Muscle layer of colon (tissue), 2 donors: ENCODE measurements around the gene CLDN12.
"Not testable (repeated sequence)": the region's sequence is repeated elsewhere in the genome, so short reads cannot be mapped to it uniquely, and the experiment has no call there.

Experiments
- H3K27ac ChIP-seq: one replicate; pipeline ENCODE4 v1.7.0; 2013; ENCODE audit warnings: low read depth, mild to moderate bottlenecking, low read length, moderate library complexity
- H3K27me3 ChIP-seq, 2 donors: one replicate each; pipeline ENCODE4 v1.7.0; 2013; ENCODE audit warnings: low read length in 2 of 2, mild to moderate bottlenecking in 2 of 2; ENCODE audit not compliant: insufficient read depth in 2 of 2, control insufficient read depth in 1 of 2
- H3K36me3 ChIP-seq: one replicate; pipeline ENCODE4 v1.7.0; 2013; ENCODE audit warnings: mild to moderate bottlenecking, low read length; ENCODE audit not compliant: insufficient read depth
- H3K4me1 ChIP-seq: one replicate; pipeline ENCODE4 v1.7.0; 2013; ENCODE audit warnings: mild to moderate bottlenecking, low read length; ENCODE audit not compliant: insufficient read depth
- H3K4me3 ChIP-seq, 2 donors: one replicate each; pipeline ENCODE4 v1.7.0; 2013; ENCODE audit warnings: low read length in 2 of 2, low read depth in 1 of 2, mild to moderate bottlenecking in 1 of 2, moderate library complexity in 1 of 2
- H3K9ac ChIP-seq: one replicate; pipeline ENCODE4 v1.7.0; 2013; ENCODE audit warnings: low read length
- H3K9me3 ChIP-seq: one replicate; pipeline ENCODE4 v1.7.0; 2013; ENCODE audit warnings: mild to moderate bottlenecking, low read length
- donor health status: abdominal sarcoma.
- donor health status: Adenocarcinoma of cecum.

The CLDN12 gene

DNA sequence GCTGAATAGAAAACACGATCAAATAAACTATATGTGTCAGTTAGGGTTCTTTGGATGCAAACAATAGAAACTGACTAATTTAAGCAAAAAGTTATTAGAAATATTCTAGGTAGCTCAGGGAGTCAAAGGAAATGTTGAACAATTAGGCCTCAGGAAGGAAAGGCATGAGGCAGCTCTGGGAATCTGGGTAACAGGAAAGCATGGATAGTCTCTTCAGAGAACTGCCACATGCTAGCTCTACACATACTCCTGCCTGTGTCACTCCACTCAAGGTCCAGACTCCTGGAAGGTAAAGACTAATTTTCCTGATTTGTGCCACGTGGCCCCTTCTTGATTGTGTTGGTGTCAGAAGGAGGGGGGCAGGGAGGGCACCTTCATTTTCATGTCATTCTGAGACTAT, 42.4 kb downstream of the CLDN12 start:
- H3K9ac ChIP-seq: no peak overlapping the region
- no peaks in the 10 kb centered on the region for H3K4me1 ChIP-seq
- H3K27me3 ChIP-seq: no peaks in the 10 kb centered on the region
- no peaks in the 10 kb centered on the region for H3K9me3 ChIP-seq
- no peak overlapping the region for H3K4me3 ChIP-seq
- H3K27ac ChIP-seq: no peak overlapping the region
- no peaks in the 10 kb centered on the region for H3K36me3 ChIP-seq

DNA sequence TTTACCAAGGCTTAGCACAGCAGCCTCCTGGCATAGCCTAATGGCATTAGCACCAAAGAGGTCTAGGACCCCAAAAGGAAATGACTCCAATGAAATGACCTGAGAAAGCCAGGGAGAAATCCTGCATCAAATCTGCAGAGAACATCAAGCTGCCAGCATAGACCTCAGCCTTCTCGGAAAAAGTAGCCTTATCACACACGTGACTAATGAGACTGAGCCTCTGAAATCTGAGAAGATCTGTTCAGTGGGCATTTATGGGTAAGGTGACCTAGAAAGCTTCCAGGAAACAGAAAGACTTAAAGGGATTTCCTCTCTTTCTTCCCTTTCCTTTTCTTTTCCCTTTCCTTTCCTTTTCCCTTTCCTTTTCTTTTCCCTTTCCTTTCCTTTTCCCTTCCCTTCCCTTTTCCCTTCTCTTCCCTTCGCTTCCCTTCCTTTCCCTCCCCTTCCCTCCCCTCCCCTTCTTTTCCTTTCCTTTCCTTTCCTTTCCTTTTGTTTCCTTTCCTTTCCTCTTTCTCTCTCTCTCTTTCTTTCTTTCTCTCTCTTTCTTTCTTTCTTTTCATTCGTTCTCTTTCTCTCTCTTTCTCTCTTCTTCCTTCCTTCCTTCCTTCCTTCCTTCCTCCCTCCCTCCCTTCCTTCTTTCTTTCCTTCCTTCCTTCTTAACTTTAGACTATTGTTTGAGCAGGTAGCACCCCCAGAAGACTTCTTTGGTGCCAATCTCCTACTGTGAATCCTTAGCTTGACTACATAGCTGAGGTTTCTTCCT, 43.1 kb downstream of the CLDN12 start:
- no peaks in the 10 kb centered on the region for H3K27me3 ChIP-seq
- H3K4me3 ChIP-seq: no peak overlapping the region
- no peaks in the 10 kb centered on the region for H3K36me3 ChIP-seq

DNA sequence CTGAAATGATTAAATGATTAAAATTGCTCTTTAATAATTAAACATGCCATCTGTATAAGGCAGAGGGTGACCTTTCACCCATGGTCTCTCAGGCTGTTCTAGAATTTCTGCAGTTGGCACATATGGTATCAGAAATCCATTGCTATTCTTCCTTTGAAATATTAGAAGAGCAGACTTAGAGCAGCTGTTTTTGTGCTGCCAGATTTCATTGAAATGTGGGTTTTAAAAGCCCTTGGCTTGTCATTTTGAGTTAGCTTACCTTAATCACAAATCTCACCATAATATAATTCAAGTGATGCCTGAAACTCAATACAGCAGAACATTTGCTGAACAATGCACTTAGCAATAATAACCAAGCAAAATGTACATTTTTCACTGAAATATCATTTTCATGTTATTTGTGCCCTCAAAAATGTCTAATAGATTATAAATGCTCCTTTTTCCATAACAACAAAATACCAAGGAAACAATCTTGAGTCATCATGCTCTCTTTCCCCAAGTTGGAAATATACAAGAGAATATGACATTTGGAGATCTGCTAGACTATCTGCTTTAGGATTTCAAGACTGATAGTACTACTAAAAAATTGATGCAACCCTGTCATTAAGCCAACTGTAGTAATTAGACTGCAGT, 50.1 kb downstream of the CLDN12 start:
- H3K36me3 ChIP-seq: no peaks in the 10 kb centered on the region
- H3K27me3 ChIP-seq: no peaks in the 10 kb centered on the region
- H3K4me3 ChIP-seq: no peak overlapping the region
- H3K27ac ChIP-seq: no peak overlapping the region
- no peaks in the 10 kb centered on the region for H3K9me3 ChIP-seq
- no peaks in the 10 kb centered on the region for H3K4me1 ChIP-seq
- H3K9ac ChIP-seq: no peak overlapping the region

More for the DNA sequence above, 43.1 kb downstream of the CLDN12 start:
- Histone ChIP-seq H3K9me3 (no peaks in the 10 kb centered on the region), H3K27ac (no peak overlapping the region), H3K9ac (no peak overlapping the region), H3K4me1 (no peaks in the 10 kb centered on the region)

DNA sequence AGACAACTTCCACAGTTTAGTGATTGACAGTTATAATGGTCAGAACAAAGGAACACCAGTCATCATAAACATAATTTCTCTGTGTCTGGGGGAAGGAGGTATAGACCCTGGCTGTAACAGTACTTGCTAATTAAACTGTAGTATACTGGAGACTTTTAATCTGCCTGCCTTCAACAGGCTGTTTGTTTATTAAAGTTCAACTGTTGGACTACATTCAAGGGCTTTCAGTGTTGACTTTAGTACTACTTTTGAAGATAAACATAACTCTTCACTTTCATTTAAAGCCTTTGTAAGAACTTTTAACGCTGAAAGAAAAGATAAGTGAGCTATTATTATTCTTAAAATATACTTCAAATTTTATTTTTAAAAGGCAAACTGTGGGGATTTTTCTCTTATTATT, 50.7 kb downstream of the CLDN12 start:
- Histone ChIP-seq H3K9ac (no peak overlapping the region), H3K27me3 (no peaks in the 10 kb centered on the region), H3K4me3 (no peak overlapping the region), H3K4me1 (no peaks in the 10 kb centered on the region), H3K27ac (no peak overlapping the region), H3K36me3 (no peaks in the 10 kb centered on the region), H3K9me3 (no peaks in the 10 kb centered on the region)

DNA sequence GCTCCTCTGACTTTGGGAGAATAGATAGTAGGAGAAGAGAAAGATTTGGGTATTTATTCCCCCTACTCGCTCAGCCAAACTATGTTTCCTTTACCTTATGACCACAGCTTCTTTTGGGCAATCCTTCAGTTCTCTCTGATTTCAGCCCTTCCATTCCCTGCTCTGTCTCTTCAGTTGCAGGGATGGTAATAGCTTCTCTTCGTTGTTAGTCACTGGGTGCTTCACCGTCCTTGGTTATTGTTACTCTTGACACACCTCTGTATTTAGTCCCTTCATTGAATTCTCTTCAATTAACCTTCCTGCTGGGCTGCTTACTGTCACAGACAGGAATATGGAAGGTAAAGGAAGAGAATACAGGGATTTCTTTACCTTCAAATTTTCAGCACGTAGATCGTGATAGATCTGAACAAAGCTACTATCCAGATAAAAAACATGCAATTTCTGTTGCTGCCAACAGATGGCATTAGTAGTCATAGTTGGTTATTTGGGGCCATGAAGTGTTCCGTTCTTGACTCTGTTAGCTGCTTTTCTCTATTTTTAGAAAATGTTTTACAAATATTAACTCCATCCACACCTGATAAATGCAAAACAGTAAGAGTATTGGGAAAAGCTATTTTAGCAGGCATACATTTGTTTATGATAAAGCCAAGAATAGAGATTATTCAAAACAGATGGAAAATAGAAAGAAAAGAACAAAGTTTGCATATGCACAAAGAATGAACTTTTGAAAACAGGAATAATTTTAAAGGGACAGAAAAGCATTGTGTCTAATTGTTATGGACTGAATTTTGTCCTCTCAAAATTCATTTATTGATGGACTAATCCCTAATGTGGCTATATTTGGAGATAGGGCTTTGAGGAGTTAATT, 52.1 kb downstream of the CLDN12 start:
- Histone ChIP-seq H3K9me3 (no peaks in the 10 kb centered on the region), H3K4me3 (peak overlapping the region in 1 of 2 donors; percentile 46), H3K36me3 (no peaks in the 10 kb centered on the region), H3K9ac (no peak overlapping the region), H3K27ac (no peak overlapping the region), H3K4me1 (no peaks in the 10 kb centered on the region), H3K27me3 (no peaks in the 10 kb centered on the region)

DNA sequence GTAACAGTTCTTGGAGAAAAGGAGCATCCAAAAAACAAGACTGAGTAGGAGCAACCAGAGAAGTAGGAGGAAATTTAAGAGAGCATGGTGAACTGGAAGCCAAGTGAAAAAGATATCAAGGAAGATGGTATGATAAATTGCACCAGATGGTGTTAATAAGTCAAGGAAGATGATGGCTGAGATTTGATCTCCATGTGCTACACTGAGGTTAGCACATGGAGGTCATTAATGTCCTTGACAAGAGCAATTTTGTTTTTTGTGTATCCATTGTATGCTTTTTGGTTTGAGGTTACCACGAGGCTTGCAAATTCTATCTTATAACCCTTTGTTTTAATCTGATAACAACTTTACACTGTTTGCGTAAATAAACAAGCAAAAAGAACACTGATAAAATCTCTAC, 54.8 kb downstream of the CLDN12 start:
- Histone ChIP-seq H3K27me3 (no peaks in the 10 kb centered on the region), H3K9me3 (no peaks in the 10 kb centered on the region), H3K27ac (no peak overlapping the region), H3K4me3 (no peak overlapping the region), H3K36me3 (no peaks in the 10 kb centered on the region), H3K9ac (no peak overlapping the region), H3K4me1 (no peaks in the 10 kb centered on the region)

DNA sequence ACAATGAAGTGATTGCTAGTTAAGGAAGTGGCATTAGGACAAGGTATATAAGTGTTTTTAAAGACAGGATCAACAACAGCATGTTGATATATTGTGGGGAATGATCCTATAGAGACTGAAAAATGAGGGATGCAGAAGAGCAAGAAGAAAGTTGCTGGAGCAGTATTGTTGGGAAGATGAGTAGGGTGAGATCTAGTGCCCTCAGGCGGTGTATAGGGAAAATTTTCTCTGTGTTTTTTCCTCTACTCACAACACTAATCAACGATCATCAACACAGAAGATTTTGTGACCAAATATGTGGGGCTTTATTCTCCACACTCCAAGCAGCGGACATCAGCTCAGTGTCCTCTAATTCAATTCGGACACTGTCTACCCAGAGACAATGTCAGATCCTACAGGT, 56.6 kb downstream of the CLDN12 start:
- Histone ChIP-seq H3K27me3 (no peaks in the 10 kb centered on the region), H3K9me3 (no peaks in the 10 kb centered on the region), H3K36me3 (no peaks in the 10 kb centered on the region), H3K9ac (no peak overlapping the region), H3K4me3 (no peak overlapping the region), H3K4me1 (no peaks in the 10 kb centered on the region), H3K27ac (no peak overlapping the region)

DNA sequence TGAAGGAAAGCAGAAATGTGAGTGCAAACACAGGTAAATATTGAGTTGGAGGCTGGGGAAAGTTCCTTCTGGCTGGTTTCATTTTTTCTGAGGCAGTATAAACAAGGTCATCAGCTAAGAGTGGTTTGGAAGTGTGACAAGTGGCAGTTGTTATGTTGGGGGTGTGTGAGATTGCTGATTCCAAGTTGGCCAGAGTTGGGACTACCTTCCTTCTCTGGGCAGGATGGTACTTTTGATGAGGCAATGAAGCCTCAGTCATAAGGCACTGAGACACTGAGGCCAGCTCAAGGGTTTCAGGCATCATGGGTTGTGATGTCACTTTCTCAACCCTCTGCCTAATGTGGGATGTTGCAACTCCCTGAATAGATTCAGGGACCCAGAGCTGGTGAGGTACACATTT, 58.0 kb downstream of the CLDN12 start:
- H3K4me1 ChIP-seq: no peaks in the 10 kb centered on the region
- no peak overlapping the region for H3K9ac ChIP-seq
- H3K4me3 ChIP-seq: no peak overlapping the region
- H3K9me3 ChIP-seq: no peaks in the 10 kb centered on the region
- H3K36me3 ChIP-seq: no peaks in the 10 kb centered on the region
- H3K27me3 ChIP-seq: no peaks in the 10 kb centered on the region
- no peak overlapping the region for H3K27ac ChIP-seq

DNA sequence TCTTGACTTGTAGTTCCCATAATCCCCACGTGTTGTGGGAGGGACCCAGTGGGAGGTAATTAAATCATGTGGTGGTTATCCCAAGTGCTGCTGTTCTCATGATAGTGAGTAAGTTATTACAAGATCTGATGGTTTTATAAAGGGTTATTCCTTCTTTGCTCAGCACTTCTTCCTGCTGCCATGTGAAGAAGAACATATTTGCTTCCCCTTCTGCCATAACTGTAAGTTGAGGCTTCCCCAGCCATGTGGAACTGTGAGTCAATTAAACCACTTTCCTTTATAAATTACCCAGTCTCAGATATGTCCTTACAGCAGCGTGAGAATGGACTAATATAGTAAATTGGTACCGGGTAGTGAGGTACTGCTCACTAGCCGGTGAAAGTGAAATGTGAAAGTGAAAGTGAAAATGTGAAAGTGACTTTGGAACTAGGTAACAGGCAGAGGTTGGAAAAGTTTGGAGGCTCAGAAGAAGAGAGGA, 59.9 kb downstream of the CLDN12 start:
- H3K4me1 ChIP-seq, H3K9me3 ChIP-seq, H3K27me3 ChIP-seq, H3K36me3 ChIP-seq, H3K9ac ChIP-seq: not testable (repeated sequence)
- Histone ChIP-seq H3K4me3 (peak overlapping the region; percentile 22 to 41), H3K27ac (peak overlapping the region; percentile 59)
